ENCODE data around the gene GSTM3. TPM values are rescaled to one million over a fixed set of nuclear protein-coding genes. Genes with fewer than 3 reads are reported as not detected.

Gene GSTM3
- total RNA-seq, 4 donors from 2014 or later = 68.7 to 213 (median 137) TPM

Other genes with a start within 250 kb of the GSTM3 start
- gene CYB561D1, start 246.9 kb downstream of the GSTM3 start, total RNA-seq = 10 to 100 TPM; 11.3 to 22.7 (median 17.8) TPM
- 1 to 10 TPM; 3.9 to 7.9 (median 5.4) TPM for gene AMIGO1, start 231.3 kb downstream of the GSTM3 start, total RNA-seq
- 1 to 10 TPM in 1 of 4 donors, not detected in 3; 1.0 TPM for gene GPR61, start 201.2 kb downstream of the GSTM3 start, total RNA-seq
- 10 to 100 TPM in 3 of 4 donors, 1 to 10 TPM in 1; 8.5 to 13.2 (median 10.7) TPM for gene GNAI3, start 192.4 kb downstream of the GSTM3 start, total RNA-seq
- not detected for gene GNAT2, start 121.4 kb downstream of the GSTM3 start, total RNA-seq
- 10 to 100 TPM; 30.9 to 62.1 (median 40.7) TPM for gene AMPD2, start 121.2 kb downstream of the GSTM3 start, total RNA-seq
- gene GSTM4, start 84.9 kb downstream of the GSTM3 start, total RNA-seq = 10 to 100 TPM; 13.4 to 23.3 (median 19.1) TPM
- 100 to 1,000 TPM in 1 of 4 donors, 10 to 100 TPM in 3; 48.1 to 183 (median 57.2) TPM for gene GSTM2, start 73.0 kb downstream of the GSTM3 start, total RNA-seq
- 10 to 100 TPM in 2 of 4 donors, not detected in 2; 26.1 to 60.4 TPM for gene GSTM1, start 53.2 kb downstream of the GSTM3 start, total RNA-seq
- gene GSTM5, start 28.8 kb downstream of the GSTM3 start, total RNA-seq = 1 to 10 TPM in 3 of 4 donors, under 1 TPM in 1; 0.23 to 2.2 (median 1.5) TPM
- gene EPS8L3, start 22.9 kb upstream of the GSTM3 start, total RNA-seq = not detected
- 10 to 100 TPM in 3 of 4 donors, 1 to 10 TPM in 1; 9.7 to 41.9 (median 22.0) TPM for gene CSF1, start 169.8 kb upstream of the GSTM3 start, total RNA-seq
- gene AHCYL1, start 243.7 kb upstream of the GSTM3 start, total RNA-seq = 10 to 100 TPM; 42.3 to 54.4 (median 47.8) TPM

All from lower leg skin (tissue), 4 donors.